Brain microvascular endothelial cell (primary cell): ENCODE measurements around the gene MZB1.
"Not testable (repeated sequence)": the region's sequence is repeated elsewhere in the genome, so short reads cannot be mapped to it uniquely, and the experiment has no call there.

Experiments
- DNase-seq: peaks from one replicate; pipeline ENCODE4 v3.0.0-alpha.2; 2020
- H3K27ac ChIP-seq: fragments of 250-450 bp; sonication (Bioruptor Pico); 2 replicates; pipeline ENCODE4 v1.5.1; 2020; ENCODE audit warnings: mild to moderate bottlenecking, moderate library complexity
- H3K27me3 ChIP-seq: fragments of 250-450 bp; sonication (Bioruptor Pico); replicated peaks from 2 replicates; pipeline ENCODE4 v1.5.1; 2020; ENCODE audit warnings: mild to moderate bottlenecking
- H3K36me3 ChIP-seq: fragments of 250-450 bp; sonication (Bioruptor Pico); replicated peaks from 2 replicates; pipeline ENCODE4 v1.5.1; 2020; ENCODE audit warnings: mild to moderate bottlenecking
- H3K4me3 ChIP-seq: 2 replicates; pipeline ENCODE4 v1.5.1; 2011; ENCODE audit warnings: low read depth, mild to moderate bottlenecking, control low read depth, low read length, moderate library complexity
- CTCF ChIP-seq: IDR thresholded peaks from 2 replicates; pipeline ENCODE4 v1.5.1; 2011; ENCODE audit warnings: low read depth, mild to moderate bottlenecking, moderate library complexity, low read length, control low read depth, inconsistent platforms; ENCODE audit errors: missing control alignments
- in situ Hi-C: cut with HindIII; loops from 2 replicates; pipeline ENCODE4 v1.10.0; 2017; ENCODE audit warnings: low sequenced_read_pairs, low pct_ligation_motif_present

The MZB1 gene

GRCh38 chr5:139387611-139388197 is 2.0 kb downstream of the MZB1 start:
- H3K4me3 ChIP-seq: no peak overlapping the region
- DNase-seq: no peak
- no peak overlapping the region for H3K27ac ChIP-seq
- TF ChIP-seq CTCF: no peak
- H3K27me3 ChIP-seq: no peaks in the 10 kb centered on the region
- H3K36me3 ChIP-seq: no peaks in the 10 kb centered on the region
- in situ Hi-C loops: no loop called here

GRCh38 chr5:139386956-139387355 is 2.8 kb downstream of the MZB1 start:
- in situ Hi-C loops, H3K27me3 ChIP-seq: not testable (repeated sequence)

GRCh38 chr5:139386050-139386438 is 3.7 kb downstream of the MZB1 start:
- Histone ChIP-seq H3K36me3 (no peaks in the 10 kb centered on the region), H3K4me3 (no peak overlapping the region), H3K27ac (no peak overlapping the region), H3K27me3 (no peaks in the 10 kb centered on the region)
- TF ChIP-seq CTCF: no peak
- in situ Hi-C loops: no loop called here
- no peak for DNase-seq

More at GRCh38 chr5:139386956-139387355, 2.8 kb downstream of the MZB1 start:
- H3K27ac ChIP-seq, DNase-seq, H3K4me3 ChIP-seq, H3K36me3 ChIP-seq: not testable (repeated sequence)

- no peak for DNase-seq
- in situ Hi-C loops: no loop called here
- H3K27ac ChIP-seq: no peak overlapping the region
These were observed 4.4 kb downstream of the MZB1 start for GRCh38 chr5:139385061-139386049.

GRCh38 chr5:139384591-139385051 is 5.1 kb downstream of the MZB1 start:
- in situ Hi-C loops: no loop called here
- Histone ChIP-seq H3K4me3 (no peak overlapping the region), H3K27me3 (no peaks in the 10 kb centered on the region), H3K36me3 (no peaks in the 10 kb centered on the region), H3K27ac (no peak overlapping the region)
- no peak for DNase-seq
- TF ChIP-seq CTCF: no peak

More at GRCh38 chr5:139385061-139386049, 4.4 kb downstream of the MZB1 start:
- no peaks in the 10 kb centered on the region for H3K27me3 ChIP-seq
- H3K36me3 ChIP-seq: no peaks in the 10 kb centered on the region
- peak; percentile 8 for TF ChIP-seq CTCF
- no peak overlapping the region for H3K4me3 ChIP-seq

- in situ Hi-C loops: no loop called here
These were observed 5.6 kb downstream of the MZB1 start for GRCh38 chr5:139383993-139384590.

More at GRCh38 chr5:139383993-139384590, 5.6 kb downstream of the MZB1 start:
- no peak for TF ChIP-seq CTCF
- DNase-seq: no peak
- H3K27me3 ChIP-seq: no peaks in the 10 kb centered on the region
- H3K4me3 ChIP-seq: no peak overlapping the region
- no peaks in the 10 kb centered on the region for H3K36me3 ChIP-seq
- no peak overlapping the region for H3K27ac ChIP-seq
